Gastrocnemius medialis (tissue), 4 donors: ENCODE measurements around the gene SPEN. TPM values are rescaled to one million over a fixed set of nuclear protein-coding genes. Genes with fewer than 3 reads are reported as not detected.
A peak's percentile ranks its signal among the peaks of the same experiment; 100 is the strongest.
"Not testable (repeated sequence)": the region's sequence is repeated elsewhere in the genome, so short reads cannot be mapped to it uniquely, and the experiment has no call there.

Experiments used
- ATAC-seq, 2 donors: fragments of 150-250 bp; one replicate each; pipeline ENCODE4 v1.9.1; 2016
- DNase-seq, 2 donors: peaks; one replicate each; pipeline ENCODE4 v3.0.0-alpha.2; 2019
- H3K27ac ChIP-seq, 4 donors: fragments of 200-600 bp; sonication (generic); 1 replicate in 1 of 4; 2 replicates in 3 of 4; pipeline ENCODE4 v1.5.1; 2016 to 2018; ENCODE audit warnings: mild to moderate bottlenecking in 2 of 4, moderate library complexity in 1 of 4
- H3K27me3 ChIP-seq, 3 donors: fragments of 200-600 bp; sonication (generic) in 2 of 3; 1 replicate in 1 of 3; 2 replicates in 2 of 3; pipeline versions ENCODE4 v1.5.1 to v1.6.0; 2016 to 2019; ENCODE audit warnings: mild to moderate bottlenecking in 1 of 3, moderate library complexity in 1 of 3
- H3K36me3 ChIP-seq, 2 donors: fragments of 200-600 bp; sonication (generic) in 1 of 2; one replicate each; pipeline ENCODE4 v1.5.1; 2017 to 2018
- H3K4me1 ChIP-seq, 2 donors: fragments of 200-600 bp; sonication (generic) in 1 of 2; one replicate each; pipeline ENCODE4 v1.5.1; 2016 to 2017; ENCODE audit warnings: mild to moderate bottlenecking in 2 of 2
- H3K4me3 ChIP-seq, 4 donors: fragments of 200-600 bp; sonication (generic) in 3 of 4; 1 replicate in 1 of 4; 2 replicates in 3 of 4; pipeline ENCODE4 v1.5.1; 2016 to 2019; ENCODE audit warnings: mild to moderate bottlenecking in 2 of 4
- H3K9me3 ChIP-seq, 3 donors: fragments of 200-600 bp; sonication (generic) in 2 of 3; 1 replicate in 1 of 3; 2 replicates in 2 of 3; pipeline ENCODE4 v1.5.1; 2016 to 2019
- CTCF ChIP-seq, 5 experiments: fragments of 450-650 bp in 3 of 5; fragments of 200-600 bp in 2 of 5; sonication (generic) in 2 of 5; IDR thresholded peaks in 4 of 5; conservative IDR thresholded peaks in 1 of 5; 1 replicate in 4 of 5; 2 replicates in 1 of 5; pipeline ENCODE4 v1.5.1; 2016 to 2019; ENCODE audit warnings: antibody characterized with exemption in 5 of 5, mild to moderate bottlenecking in 3 of 5, moderate library complexity in 3 of 5
- POLR2A ChIP-seq, 2 donors: fragments of 450-650 bp; IDR thresholded peaks; one replicate each; pipeline ENCODE4 v1.6.1; 2017; ENCODE audit warnings: antibody characterized with exemption in 2 of 2, mild to moderate bottlenecking in 2 of 2, moderate library complexity in 2 of 2
- in situ Hi-C, 4 donors: fragments of 200-750 bp; cut with MboI; loops; one replicate each; pipeline versions ENCODE4 v1.15.0 to v1.8.0; 2017; ENCODE audit warnings: low sequenced_read_pairs in 4 of 4
- intact Hi-C: fragments of 100-400 bp; cut with DNase I; formaldehyde crosslinking; loops from one replicate; pipeline ENCODE4 v1.15.1; 2023; ENCODE audit warnings: low total_unique reads
- total RNA-seq, 4 donors: library from RNA; depleted of rRNA; stranded (reverse); fragments of >200 nt; gene quantifications; one replicate each; pipeline versions ENCODE4 v1.1.0 to v1.2.3, GENCODE V29; 2016

Gene SPEN
- total RNA-seq, 4 donors from 2014 or later: 21.7 to 55.5 (median 38.0) TPM

- intact Hi-C loops: no loop called here
- H3K27me3 ChIP-seq: no peaks in the 10 kb centered on the region
- no peak for ATAC-seq
- DNase-seq: no peak
- peaks cover 5 to 9% of the 10 kb centered on the region in 2 donors for H3K4me1 ChIP-seq
- in situ Hi-C loops: no loop called here
- TF ChIP-seq POLR2A (IDR thresholded peaks at IDR 0.05) (no peak), CTCF (IDR thresholded peaks at IDR 0.05 in 4 of 5, conservative IDR thresholded peaks at IDR 0.05 in 1 of 5) (no peak)
- no peaks in the 10 kb centered on the region for H3K9me3 ChIP-seq
- H3K27ac ChIP-seq: peak overlapping the region; percentile 42 to 65 (median 58)
- H3K4me3 ChIP-seq: no peak overlapping the region
- H3K36me3 ChIP-seq: peaks cover 2 to 72% of the 10 kb centered on the region in 2 donors
Observed at GRCh38 chr1:15916417-15916816, 68.9 kb downstream of the SPEN start.

GRCh38 chr1:15916916-15917315 is 69.4 kb downstream of the SPEN start:
- Histone ChIP-seq H3K4me1 (peaks cover 5 to 9% of the 10 kb centered on the region in 2 donors), H3K4me3 (no peak overlapping the region), H3K27me3 (no peaks in the 10 kb centered on the region), H3K9me3 (no peaks in the 10 kb centered on the region), H3K27ac (peak overlapping the region; percentile 42 to 65 (median 58)), H3K36me3 (peaks cover 3 to 72% of the 10 kb centered on the region in 2 donors)
- TF ChIP-seq POLR2A (IDR thresholded peaks at IDR 0.05): no peak
- TF ChIP-seq CTCF (IDR thresholded peaks at IDR 0.05 in 4 of 5, conservative IDR thresholded peaks at IDR 0.05 in 1 of 5): no peak
- ATAC-seq: no peak
- in situ Hi-C loops: no loop called here
- DNase-seq: no peak
- intact Hi-C loops: no loop called here

GRCh38 chr1:15918962-15919715 is 71.6 kb downstream of the SPEN start:
- Histone ChIP-seq H3K27ac (no peak overlapping the region), H3K9me3 (no peaks in the 10 kb centered on the region), H3K27me3 (no peaks in the 10 kb centered on the region), H3K36me3 (peaks cover 3 to 75% of the 10 kb centered on the region in 2 donors), H3K4me1 (peaks cover 5 to 9% of the 10 kb centered on the region in 2 donors), H3K4me3 (no peak overlapping the region)
- in situ Hi-C loops: no loop called here
- ATAC-seq (no peak), DNase-seq (no peak)
- TF ChIP-seq POLR2A (IDR thresholded peaks at IDR 0.05): no peak
- no peak for TF ChIP-seq CTCF (IDR thresholded peaks at IDR 0.05 in 4 of 5, conservative IDR thresholded peaks at IDR 0.05 in 1 of 5)
- intact Hi-C loops: no loop called here

- H3K27me3 ChIP-seq: no peaks in the 10 kb centered on the region
- no peaks in the 10 kb centered on the region for H3K4me1 ChIP-seq
- DNase-seq (no peak), ATAC-seq (no peak)
- peaks cover 3 to 75% of the 10 kb centered on the region in 2 donors for H3K36me3 ChIP-seq
- intact Hi-C loops (no loop called here), in situ Hi-C loops (no loop called here)
- H3K4me3 ChIP-seq: no peak overlapping the region
- H3K27ac ChIP-seq: no peak overlapping the region
- TF ChIP-seq CTCF (IDR thresholded peaks at IDR 0.05 in 4 of 5, conservative IDR thresholded peaks at IDR 0.05 in 1 of 5) (no peak), POLR2A (IDR thresholded peaks at IDR 0.05) (no peak)
- no peaks in the 10 kb centered on the region for H3K9me3 ChIP-seq
Observed at GRCh38 chr1:15923241-15923640, 75.7 kb downstream of the SPEN start.

GRCh38 chr1:15926448-15926847 is 78.9 kb downstream of the SPEN start:
- ATAC-seq, H3K4me3 ChIP-seq, DNase-seq, H3K9me3 ChIP-seq, H3K27me3 ChIP-seq, intact Hi-C loops, H3K4me1 ChIP-seq, in situ Hi-C loops: not testable (repeated sequence)
- peaks cover under 1 to 79% of the 10 kb centered on the region in 2 donors for H3K36me3 ChIP-seq
- peak overlapping the region in 1 of 4 donors; percentile 26 for H3K27ac ChIP-seq
